ENCODE data around the gene CEP78.

Gene CEP78

GRCh38 chr9:78311075-78311474 is 75.2 kb downstream of the CEP78 start:
- DNase-seq, result no peak

DNA sequence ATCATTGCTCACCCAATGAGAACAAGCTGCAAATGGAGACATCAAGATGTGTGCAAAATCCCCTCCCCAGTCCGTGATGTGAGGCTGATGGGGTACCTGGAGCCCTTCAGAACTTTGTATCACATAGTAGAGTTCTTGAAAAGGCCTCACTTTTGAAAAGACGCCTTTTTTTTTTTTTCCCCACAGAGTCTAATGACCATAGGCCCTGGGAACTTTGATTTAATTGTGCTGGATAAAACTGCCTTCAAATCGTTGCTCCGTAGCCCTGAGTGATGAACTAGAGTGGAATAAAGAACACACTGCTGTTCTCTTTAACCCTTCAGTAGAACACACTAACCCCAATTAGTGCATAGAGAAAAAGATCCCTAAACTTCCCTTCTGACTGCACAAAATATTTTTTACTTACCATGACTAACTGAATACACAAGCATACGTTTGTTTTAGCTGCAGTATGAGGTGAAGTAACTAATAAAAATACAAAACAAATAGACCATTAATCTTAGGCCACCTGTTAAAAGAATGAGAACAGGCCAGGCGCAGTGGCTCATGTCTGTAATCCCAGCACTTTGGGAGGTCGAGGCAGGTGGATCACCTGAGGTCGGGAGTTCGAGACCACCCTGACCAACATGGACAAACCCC is 76.1 kb downstream of the CEP78 start:
- no peak for DNase-seq

DNA sequence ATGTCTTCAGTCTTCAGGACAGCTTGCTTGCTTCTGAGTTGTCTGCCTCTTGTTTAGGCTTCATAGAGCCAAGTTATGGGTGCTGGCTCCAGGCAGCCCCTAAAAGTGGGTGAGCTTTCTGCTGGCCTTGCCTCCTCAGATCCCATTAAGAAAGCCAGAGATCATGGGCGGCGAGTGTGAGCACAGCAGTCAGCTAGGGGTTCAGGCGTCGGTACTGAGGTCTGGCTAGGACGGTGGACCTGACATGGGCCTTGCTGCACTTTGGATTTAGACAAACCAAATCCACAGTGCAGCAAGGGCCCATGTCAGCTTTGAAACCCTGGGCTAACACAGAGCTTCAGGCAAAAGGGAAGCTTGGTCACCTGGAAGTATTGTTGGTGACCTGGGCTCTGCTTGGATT is 78.7 kb downstream of the CEP78 start:
- DNase-seq, result no peak

DNA sequence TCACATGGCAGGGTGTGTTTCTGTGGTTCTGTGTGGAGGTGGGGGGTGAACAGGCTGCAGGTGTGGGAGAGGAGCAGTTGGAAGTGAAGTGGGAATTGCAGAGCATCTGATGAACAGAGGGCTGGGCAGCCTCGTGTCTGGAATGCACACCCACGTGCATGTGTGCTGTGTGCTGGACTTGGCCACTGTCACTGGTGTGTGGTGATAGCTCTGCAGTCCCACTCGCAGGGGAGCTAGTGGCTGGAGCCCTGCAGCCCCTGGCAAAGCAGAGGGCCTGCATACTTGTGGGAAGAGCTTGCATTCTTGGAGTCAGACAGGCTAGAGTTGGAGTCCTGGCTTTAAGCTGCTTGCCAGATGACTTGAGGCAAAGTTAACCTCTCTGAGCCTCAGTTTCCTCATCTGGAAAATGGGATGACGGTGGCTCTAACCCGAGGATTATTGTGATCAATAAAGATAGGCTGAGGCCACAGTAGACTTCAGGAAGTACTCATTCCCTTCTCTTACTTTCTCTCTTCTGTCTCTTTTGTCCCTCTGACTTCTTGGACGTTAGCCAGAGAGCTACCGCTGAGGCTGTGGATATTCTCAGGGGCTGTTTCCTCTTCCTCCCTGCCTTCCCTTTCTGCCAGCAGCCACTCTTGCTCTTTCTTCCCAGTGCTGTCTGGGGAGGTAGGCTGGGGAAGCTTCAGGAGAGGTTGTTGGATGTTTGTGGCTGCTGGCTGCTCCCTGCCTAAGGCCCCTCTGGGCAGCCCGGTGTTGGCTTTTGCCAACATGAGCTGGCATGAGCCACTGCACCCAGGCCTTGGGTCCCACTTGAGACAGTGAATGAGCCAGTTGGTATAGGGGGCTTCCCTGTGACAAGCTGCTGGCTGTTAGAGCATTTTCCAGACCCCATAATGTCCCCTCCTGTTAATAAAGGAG is 79.3 kb downstream of the CEP78 start:
- no peak for DNase-seq

DNA sequence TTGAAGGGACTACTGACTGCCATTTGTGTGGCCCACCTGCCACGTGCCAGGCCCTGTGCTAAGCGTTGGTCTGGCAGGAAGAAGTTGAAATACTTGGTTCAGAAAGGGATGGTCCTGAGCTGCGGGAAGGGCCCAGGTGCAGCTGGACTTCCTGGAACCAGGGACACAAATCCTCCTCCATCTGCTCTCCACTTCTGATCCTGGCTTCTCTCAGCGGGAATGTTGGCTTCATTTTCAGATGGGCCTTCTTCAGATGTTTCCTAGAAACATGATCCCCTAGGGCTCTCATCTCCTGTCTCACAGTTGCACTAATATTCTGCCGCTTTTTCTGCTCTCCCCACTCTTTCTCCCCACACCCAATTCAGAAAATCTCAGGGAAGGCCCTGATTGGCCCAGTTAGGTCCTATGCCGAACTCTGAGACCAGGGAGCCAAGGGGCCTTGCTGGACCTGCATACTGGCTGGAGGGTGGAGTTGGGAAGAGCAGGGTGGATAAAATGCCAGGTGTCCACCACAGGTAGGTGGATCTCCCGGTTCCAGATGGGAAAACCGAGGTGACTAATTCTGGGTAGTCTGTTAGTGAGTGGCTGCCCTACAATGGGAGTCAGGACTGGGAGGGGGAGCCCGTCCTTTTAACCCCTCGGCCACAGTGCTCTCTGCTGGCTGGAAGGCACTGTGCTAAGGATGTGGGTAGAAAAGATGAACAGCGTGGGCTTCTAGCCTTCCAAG is 80.5 kb downstream of the CEP78 start:
- DNase-seq, result no peak

DNA sequence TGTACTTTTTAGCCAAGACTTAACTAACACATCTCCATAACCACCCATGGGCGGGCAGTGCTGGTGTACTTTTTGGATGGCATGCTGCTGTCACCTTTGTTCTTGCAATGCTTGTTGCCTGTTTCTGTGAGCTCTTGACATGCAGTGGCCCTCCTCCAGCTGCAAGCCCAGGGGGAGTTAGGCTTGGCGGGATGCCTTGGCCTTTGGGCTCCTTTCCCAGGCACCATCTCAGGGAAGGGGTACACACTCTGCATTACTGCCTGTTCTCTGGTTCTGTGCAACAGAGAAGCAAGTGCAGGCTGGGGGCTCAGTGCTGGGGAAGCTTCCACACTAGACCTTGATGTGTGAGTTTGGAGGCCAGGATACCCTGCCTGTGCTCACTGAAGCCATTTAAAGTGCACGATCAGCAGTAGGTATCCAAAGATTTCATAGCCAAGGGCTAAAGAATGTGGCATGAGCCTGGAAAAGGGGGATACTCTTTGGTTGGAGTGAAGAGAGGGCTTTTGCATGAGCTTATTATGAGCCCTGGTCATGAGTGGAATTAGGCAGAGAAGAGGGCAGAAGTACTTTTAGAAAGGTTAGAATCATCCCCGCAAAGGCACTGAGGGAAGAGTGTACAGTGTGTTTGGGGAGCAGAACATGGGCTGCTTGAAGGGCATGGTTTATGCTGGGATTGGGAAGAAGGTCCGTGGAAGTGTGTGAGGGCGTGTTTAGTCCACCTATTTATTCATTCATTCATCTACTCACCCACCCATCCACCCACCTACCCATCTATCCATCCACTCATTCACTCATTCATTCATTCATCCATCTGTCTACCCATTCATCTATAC is 83.5 kb downstream of the CEP78 start:
- no peak for DNase-seq

GRCh38 chr9:78320030-78320693 is 84.3 kb downstream of the CEP78 start:
- no peak for DNase-seq

DNA sequence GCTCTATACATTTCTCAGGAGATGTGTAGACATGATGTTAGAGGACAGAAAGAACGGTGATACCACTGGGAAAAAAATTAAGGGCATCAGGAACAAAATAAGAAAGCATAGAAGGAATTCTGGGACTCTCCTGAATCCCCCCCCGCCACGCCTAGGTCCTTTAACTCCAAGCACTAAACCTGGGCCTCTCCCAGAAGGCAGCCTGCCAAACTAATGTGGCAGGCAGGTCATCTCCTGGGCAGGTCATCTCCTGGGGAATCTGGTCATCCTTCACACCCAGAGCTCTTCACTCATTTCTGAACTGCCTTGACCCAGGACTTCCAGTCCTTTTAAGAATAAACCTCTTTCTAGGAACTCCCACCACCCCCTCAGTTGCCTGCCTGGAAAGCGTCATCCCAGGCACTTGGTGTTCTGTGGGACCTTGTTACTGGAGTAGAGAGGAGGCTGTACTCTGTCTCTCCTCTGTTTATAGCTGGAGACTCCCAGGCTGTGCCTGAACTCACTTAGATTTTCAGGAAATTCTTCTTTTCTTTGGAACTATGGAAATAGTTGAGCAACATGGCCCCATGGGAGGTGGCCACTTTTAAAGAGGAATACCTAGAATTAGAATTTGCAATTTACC is 85.1 kb downstream of the CEP78 start:
- DNase-seq, result no peak

DNA sequence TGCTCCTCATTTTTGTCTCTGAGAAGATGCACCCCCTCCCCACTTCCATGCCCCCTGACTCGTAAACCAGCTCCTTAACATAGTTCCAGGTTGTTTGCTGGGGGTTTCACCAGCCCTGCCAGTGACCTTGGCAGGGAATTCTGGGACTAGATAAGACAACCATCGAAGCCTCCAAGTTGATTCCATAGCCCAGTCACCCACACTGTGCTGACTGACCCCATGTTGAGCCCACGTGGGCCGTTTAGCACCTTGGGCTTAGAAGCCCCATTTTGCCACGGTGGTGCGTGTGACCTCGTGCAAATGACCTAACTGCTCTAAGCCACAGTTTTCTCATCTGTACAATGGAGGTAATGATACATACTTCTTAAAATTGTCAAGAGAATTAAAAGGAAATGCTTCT is 85.6 kb downstream of the CEP78 start:
- DNase-seq, result no peak

GRCh38 chr9:78324068-78324650 is 88.3 kb downstream of the CEP78 start:
- no peak for DNase-seq

GRCh38 chr9:78324682-78325081 is 88.8 kb downstream of the CEP78 start:
- DNase-seq, result no peak

- DNase-seq, result no peak
Observed at GRCh38 chr9:78325343-78325742, 89.5 kb downstream of the CEP78 start.

DNA sequence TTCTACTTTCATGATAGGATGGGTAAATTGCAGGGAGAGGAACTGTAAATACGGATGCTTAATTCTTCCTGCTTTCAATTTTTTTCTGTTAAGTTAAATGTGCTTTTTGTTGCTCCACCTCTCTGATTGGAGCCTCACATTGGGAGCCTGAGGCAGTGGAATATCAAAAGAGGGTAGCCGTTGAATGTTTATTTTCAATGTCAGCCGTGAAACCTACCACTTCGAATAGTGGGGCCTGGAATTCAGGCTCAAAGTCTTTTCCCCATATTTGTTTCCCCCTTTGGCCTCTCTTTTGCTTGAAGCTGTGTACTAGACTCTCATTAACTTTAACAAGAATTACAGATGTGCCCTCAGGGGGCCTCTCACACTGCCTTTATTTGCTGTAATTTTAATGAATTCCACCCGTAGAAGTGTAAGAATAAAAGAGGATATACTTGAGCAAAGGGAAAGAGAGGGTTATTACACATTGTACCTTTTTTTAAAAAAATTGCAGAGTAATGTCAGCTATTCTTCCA is 90.0 kb downstream of the CEP78 start:
- no peak for DNase-seq

- DNase-seq, result no peak
Observed at GRCh38 chr9:78326564-78326963, 90.7 kb downstream of the CEP78 start.
